ENCODE measurements around the gene MBD1. TPM values are rescaled to one million over a fixed set of nuclear protein-coding genes. Genes with fewer than 3 reads are reported as not detected.
A peak's percentile ranks its signal among the peaks of the same experiment; 100 is the strongest.

Gene MBD1
- total and polyA plus RNA-seq, 12 donors: 46.2 to 156 (median 73.9) TPM

GRCh38 chr18:50307738-50308470 lies 26.6 kb upstream of the MBD1 start:
- intact Hi-C loops (cut with DNase I): no loop called here
- peak; percentile 91 to 98 (median 96) for DNase-seq

GRCh38 chr18:50307400-50307737 lies 26.0 kb upstream of the MBD1 start:
- H3K4me3 ChIP-seq: peak overlapping the region in 3 of 4 donors; percentile 3 to 70 (median 11)
- no peak for DNase-seq
- intact Hi-C loops (cut with DNase I): no loop called here
- 0 to 9% (median 4%) methylated on average over 5 to 8 of the region's 8 CpGs for whole genome bisulfite sequencing, 4 donors
- H3K27ac ChIP-seq: peak overlapping the region in 1 of 5 donors; percentile 88
- no peaks in the 10 kb centered on the region for H3K36me3 ChIP-seq (replicated peaks in 1 of 2)
- TF ChIP-seq CTCF (IDR thresholded peaks at IDR 0.05): no peak
- TF ChIP-seq POLR2A (IDR thresholded peaks at IDR 0.05): no peak
- H3K27me3 ChIP-seq: peaks cover 9% of the 10 kb centered on the region
- H3K9me3 ChIP-seq (replicated peaks in 1 of 3): no peaks in the 10 kb centered on the region
- peaks cover 3 to 9% of the 10 kb centered on the region in 2 donors for H3K4me1 ChIP-seq (replicated peaks in 1 of 2)

More at GRCh38 chr18:50307738-50308470, 26.6 kb upstream of the MBD1 start:
- WGBS, 4 donors: 4 to 10% (median 5%) methylated on average over 18 to 26 of the region's 26 CpGs
- H3K4me1 ChIP-seq (replicated peaks in 1 of 2): peaks cover 3 to 9% of the 10 kb centered on the region in 2 donors
- peak overlapping the region in 3 of 4 donors; percentile 3 to 70 (median 11) for H3K4me3 ChIP-seq
- H3K27ac ChIP-seq: peak overlapping the region in 4 of 5 donors; percentile 11 to 88 (median 40)
- H3K9me3 ChIP-seq (replicated peaks in 1 of 3): no peaks in the 10 kb centered on the region
- H3K36me3 ChIP-seq (replicated peaks in 1 of 2): no peaks in the 10 kb centered on the region
- H3K27me3 ChIP-seq: peaks cover 9% of the 10 kb centered on the region
- TF ChIP-seq POLR2A (IDR thresholded peaks at IDR 0.05) (peak in 1 of 2 donors; percentile 42), CTCF (IDR thresholded peaks at IDR 0.05) (no peak)

DNA sequence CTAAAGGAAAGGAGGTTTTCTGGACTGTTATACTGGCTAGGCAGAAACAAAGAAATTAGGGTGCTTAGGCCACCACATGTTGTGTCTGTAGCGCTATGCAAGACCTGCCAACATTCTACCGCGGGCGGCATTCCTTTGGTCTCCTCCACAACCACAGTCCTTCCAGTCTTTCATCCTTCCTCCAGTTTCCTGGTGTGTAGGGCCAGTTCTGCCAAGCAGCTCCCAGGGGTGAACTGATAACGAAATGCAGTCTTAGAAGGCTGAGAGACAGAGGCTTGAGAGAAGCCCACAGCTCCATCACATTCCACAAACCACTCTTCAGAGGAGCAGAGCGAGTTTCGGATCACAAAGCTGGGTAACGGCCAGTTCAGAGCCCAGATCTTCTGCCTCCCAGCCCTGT lies 25.6 kb upstream of the MBD1 start:
- H3K4me1 ChIP-seq (replicated peaks in 1 of 2): peaks cover 3 to 9% of the 10 kb centered on the region in 2 donors
- peaks cover 11% of the 10 kb centered on the region for H3K27me3 ChIP-seq
- H3K4me3 ChIP-seq: peak overlapping the region in 1 of 4 donors; percentile 70
- 65 to 75% (median 71%) methylated on average over 8 of the region's 8 CpGs for WGBS, 4 donors
- intact Hi-C loops (cut with DNase I): no loop called here
- DNase-seq: no peak
- H3K9me3 ChIP-seq (replicated peaks in 1 of 3): no peaks in the 10 kb centered on the region
- no peaks in the 10 kb centered on the region for H3K36me3 ChIP-seq (replicated peaks in 1 of 2)
- no peak for TF ChIP-seq CTCF (IDR thresholded peaks at IDR 0.05)
- TF ChIP-seq POLR2A (IDR thresholded peaks at IDR 0.05): no peak
- H3K27ac ChIP-seq: no peak overlapping the region

DNA sequence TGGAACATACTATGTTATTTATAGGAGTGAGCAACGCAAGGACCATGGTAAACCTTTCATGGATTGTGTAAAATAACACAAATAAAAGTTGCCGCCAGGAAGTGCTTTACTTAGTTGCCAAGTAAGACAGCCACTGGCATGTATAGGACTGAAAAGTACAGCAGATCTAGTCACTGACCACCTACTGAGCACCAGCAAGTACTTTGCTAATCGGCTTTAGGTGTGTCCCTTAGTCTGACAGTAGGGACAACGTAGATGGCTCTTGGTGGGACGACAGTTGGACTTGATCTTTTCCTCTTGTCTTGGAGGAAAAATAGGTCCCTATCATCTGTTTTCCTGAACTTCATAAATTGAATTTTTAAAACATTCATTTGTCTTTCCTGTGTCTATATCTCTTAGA lies 19.8 kb upstream of the MBD1 start:
- H3K27me3 ChIP-seq: peaks cover 12% of the 10 kb centered on the region
- 55 to 66% (median 61%) methylated on average over 5 of the region's 5 CpGs for WGBS, 4 donors
- TF ChIP-seq CTCF (IDR thresholded peaks at IDR 0.05): no peak
- TF ChIP-seq POLR2A (IDR thresholded peaks at IDR 0.05): no peak
- peaks cover 5 to 7% of the 10 kb centered on the region in 2 donors for H3K4me1 ChIP-seq (replicated peaks in 1 of 2)
- no peak overlapping the region for H3K27ac ChIP-seq
- H3K4me3 ChIP-seq: no peak overlapping the region
- H3K9me3 ChIP-seq (replicated peaks in 1 of 3): no peaks in the 10 kb centered on the region
- H3K36me3 ChIP-seq (replicated peaks in 1 of 2): no peaks in the 10 kb centered on the region
- no peak for DNase-seq
- intact Hi-C loops (cut with DNase I): no loop called here

Measured in adrenal gland (tissue), 12 donors.